Peyer's patch (tissue), 4 donors: ENCODE data around the gene CGB8.

Experiments
- CTCF ChIP-seq, 6 experiments: fragments of 450-650 bp in 4 of 6; fragments of 200-600 bp in 2 of 6; sonication (generic) in 1 of 6; IDR thresholded peaks; one replicate each; pipeline ENCODE4 v1.5.1; 2017 to 2019; ENCODE audit warnings: antibody characterized with exemption in 6 of 6, mild to moderate bottlenecking in 3 of 6, moderate library complexity in 1 of 6
- POLR2A ChIP-seq, 2 donors: fragments of 450-650 bp; IDR thresholded peaks; one replicate each; pipeline ENCODE4 v1.5.1; 2017; ENCODE audit warnings: antibody characterized with exemption in 2 of 2, mild to moderate bottlenecking in 2 of 2, moderate library complexity in 2 of 2

- TF ChIP-seq CTCF (IDR thresholded peaks at IDR 0.05) = no peak
- TF ChIP-seq POLR2A (IDR thresholded peaks at IDR 0.05) = no peak
These were observed 15.2 kb upstream of the CGB8 start for GRCh38 chr19:49064029-49064629.
